RWPE2 (cell line): Measurements from ENCODE around the gene DAD1.

Source experiments
- ATAC-seq: fragments of 200-7000 bp; cut with Tn5 transposase; 3 replicates; pipeline ENCODE4 v1.9.1; 2021; ENCODE audit warnings: low read depth
- DNase-seq: peaks from one replicate; pipeline ENCODE4 v3.0.0-alpha.2; 2020; ENCODE audit warnings: low spot score
- H3K27ac ChIP-seq: fragments of 450-650 bp; 2 replicates; pipeline ENCODE4 v1.5.1; 2017; ENCODE audit warnings: mild to moderate bottlenecking; ENCODE audit not compliant: poor library complexity, severe bottlenecking
- H3K27me3 ChIP-seq: fragments of 250-450 bp; sonication (Bioruptor Pico); 2 replicates; pipeline ENCODE4 v1.5.1; 2021; ENCODE audit warnings: mild to moderate bottlenecking, moderate library complexity; ENCODE audit not compliant: insufficient read depth, poor library complexity, severe bottlenecking
- H3K36me3 ChIP-seq: fragments of 250-450 bp; sonication (Bioruptor Pico); 2 replicates; pipeline ENCODE4 v1.5.1; 2020; ENCODE audit warnings: low read depth, mild to moderate bottlenecking, moderate library complexity
- H3K4me1 ChIP-seq: fragments of 250-450 bp; sonication (Bioruptor Pico); 2 replicates; pipeline ENCODE4 v1.5.1; 2021; ENCODE audit warnings: mild to moderate bottlenecking, moderate library complexity; ENCODE audit not compliant: insufficient read depth, poor library complexity, severe bottlenecking
- H3K4me3 ChIP-seq: fragments of 250-450 bp; sonication (Bioruptor Pico); 2 replicates; pipeline ENCODE4 v1.5.1; 2021; ENCODE audit warnings: mild to moderate bottlenecking, moderate library complexity; ENCODE audit not compliant: severe bottlenecking
- H3K9me3 ChIP-seq: fragments of 250-450 bp; sonication (Bioruptor Pico); 2 replicates; pipeline ENCODE4 v1.5.1; 2021; ENCODE audit warnings: mild to moderate bottlenecking, moderate library complexity; ENCODE audit not compliant: severe bottlenecking
- CTCF ChIP-seq: fragments of 450-650 bp; IDR thresholded peaks from one replicate; pipeline ENCODE4 v1.5.1; 2017; ENCODE audit warnings: mild to moderate bottlenecking, moderate library complexity; ENCODE audit not compliant: poor library complexity, severe bottlenecking

The DAD1 gene

DNA sequence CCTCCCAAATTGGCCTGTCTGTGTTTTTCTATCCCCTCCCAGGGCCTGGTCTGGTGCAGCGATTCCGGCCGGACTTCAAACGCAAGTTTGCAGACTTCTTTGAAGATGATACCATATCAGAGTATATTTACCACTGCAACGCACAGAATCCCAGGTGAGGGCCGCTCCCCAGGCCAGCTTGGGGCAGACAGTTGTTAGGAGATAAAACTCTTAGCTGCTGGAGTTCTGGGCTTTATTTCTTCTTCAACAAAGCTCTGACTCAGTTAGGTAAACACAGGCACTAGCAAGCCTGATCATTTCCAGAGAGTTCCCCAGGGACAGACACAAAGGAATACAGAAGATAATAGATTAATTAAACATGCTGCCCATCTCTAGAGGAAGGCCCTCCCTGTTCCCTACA lies 17.4 kb upstream of the DAD1 start:
- no peak for TF ChIP-seq CTCF

GRCh38 chr14:22602862-22603261 lies 13.8 kb upstream of the DAD1 start:
- DNase-seq (no peak), ATAC-seq (peak; percentile 46)
- no peak for TF ChIP-seq CTCF
- Histone ChIP-seq H3K27ac (peak overlapping the region; percentile 71), H3K9me3 (no peaks in the 10 kb centered on the region), H3K4me1 (peaks cover 38% of the 10 kb centered on the region), H3K27me3 (no peaks in the 10 kb centered on the region), H3K36me3 (peaks cover 57% of the 10 kb centered on the region), H3K4me3 (no peak overlapping the region)

More for the DNA sequence above, 17.4 kb upstream of the DAD1 start:
- Histone ChIP-seq H3K36me3 (peaks cover 85% of the 10 kb centered on the region), H3K27ac (peak overlapping the region; percentile 47), H3K27me3 (no peaks in the 10 kb centered on the region), H3K4me3 (no peak overlapping the region), H3K4me1 (peaks cover 29% of the 10 kb centered on the region), H3K9me3 (no peaks in the 10 kb centered on the region)
- ATAC-seq (peak; percentile 46), DNase-seq (no peak)

- no peak for DNase-seq
- no peaks in the 10 kb centered on the region for H3K27me3 ChIP-seq
- peak overlapping the region; percentile 71 for H3K27ac ChIP-seq
- TF ChIP-seq CTCF, result no peak
- H3K9me3 ChIP-seq, result no peaks in the 10 kb centered on the region
- H3K36me3 ChIP-seq, result peaks cover 49% of the 10 kb centered on the region
- peaks cover 38% of the 10 kb centered on the region for H3K4me1 ChIP-seq
- no peak overlapping the region for H3K4me3 ChIP-seq
- ATAC-seq, result no peak
Observed at GRCh38 chr14:22601996-22602395, 13.0 kb upstream of the DAD1 start.

DNA sequence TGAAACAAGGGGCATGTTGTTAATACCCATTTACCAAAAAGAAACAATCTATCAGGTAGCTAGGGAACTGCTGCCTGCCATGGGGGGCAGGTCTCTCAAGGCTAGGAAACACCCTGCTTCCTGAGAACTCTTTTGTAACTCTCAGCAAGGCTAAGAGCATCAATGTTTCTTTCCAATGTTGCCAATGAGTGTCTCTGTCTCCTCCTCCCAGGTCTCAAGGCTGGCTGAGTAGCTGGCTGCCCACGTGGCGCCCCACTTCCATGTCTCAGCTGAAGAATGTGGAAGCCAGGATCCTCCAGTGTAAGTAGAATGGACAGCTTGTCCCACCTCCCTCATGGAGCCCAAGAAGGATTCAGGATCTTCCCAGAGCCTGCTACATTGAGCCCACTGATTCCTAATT lies 12.4 kb upstream of the DAD1 start:
- ATAC-seq (no peak), DNase-seq (no peak)
- peak overlapping the region; percentile 71 for H3K27ac ChIP-seq
- peaks cover 43% of the 10 kb centered on the region for H3K36me3 ChIP-seq
- H3K4me1 ChIP-seq, result peaks cover 34% of the 10 kb centered on the region
- H3K27me3 ChIP-seq, result no peaks in the 10 kb centered on the region
- TF ChIP-seq CTCF, result no peak
- H3K4me3 ChIP-seq, result no peak overlapping the region
- H3K9me3 ChIP-seq, result no peaks in the 10 kb centered on the region

- no peaks in the 10 kb centered on the region for H3K27me3 ChIP-seq
- no peak overlapping the region for H3K27ac ChIP-seq
- no peak overlapping the region for H3K4me3 ChIP-seq
- H3K9me3 ChIP-seq, result no peaks in the 10 kb centered on the region
- peaks cover 26% of the 10 kb centered on the region for H3K4me1 ChIP-seq
- H3K36me3 ChIP-seq, result peaks cover 29% of the 10 kb centered on the region
- no peak for TF ChIP-seq CTCF
- DNase-seq (no peak), ATAC-seq (no peak)
Observed at GRCh38 chr14:22600027-22600426, 11.0 kb upstream of the DAD1 start.
